ENCODE data around the gene FNIP2.
"Not testable (repeated sequence)": the region's sequence is repeated elsewhere in the genome, so short reads cannot be mapped to it uniquely, and the experiment has no call there.

- not testable (repeated sequence) for TF ChIP-seq CTCF (IDR thresholded peaks at IDR 0.05); ZFX (IDR thresholded peaks at IDR 0.05; ENCODE audit: borderline replicate concordance)
Observed at GRCh38 chr4:158927774-158928173, 158.9 kb downstream of the FNIP2 start.
